HG02678 (cell line): ENCODE data around the gene ACY1.
"Not testable (repeated sequence)": the region's sequence is repeated elsewhere in the genome, so short reads cannot be mapped to it uniquely, and the experiment has no call there.

ENCODE experiments used
- ATAC-seq: cut with Tn5 transposase; IDR thresholded peaks from one replicate; pipeline ENCODE4 v1.9.1; 2021; ENCODE audit warnings: mild to moderate bottlenecking, moderate library complexity; ENCODE audit not compliant: unreplicated experiment

Gene ACY1

DNA sequence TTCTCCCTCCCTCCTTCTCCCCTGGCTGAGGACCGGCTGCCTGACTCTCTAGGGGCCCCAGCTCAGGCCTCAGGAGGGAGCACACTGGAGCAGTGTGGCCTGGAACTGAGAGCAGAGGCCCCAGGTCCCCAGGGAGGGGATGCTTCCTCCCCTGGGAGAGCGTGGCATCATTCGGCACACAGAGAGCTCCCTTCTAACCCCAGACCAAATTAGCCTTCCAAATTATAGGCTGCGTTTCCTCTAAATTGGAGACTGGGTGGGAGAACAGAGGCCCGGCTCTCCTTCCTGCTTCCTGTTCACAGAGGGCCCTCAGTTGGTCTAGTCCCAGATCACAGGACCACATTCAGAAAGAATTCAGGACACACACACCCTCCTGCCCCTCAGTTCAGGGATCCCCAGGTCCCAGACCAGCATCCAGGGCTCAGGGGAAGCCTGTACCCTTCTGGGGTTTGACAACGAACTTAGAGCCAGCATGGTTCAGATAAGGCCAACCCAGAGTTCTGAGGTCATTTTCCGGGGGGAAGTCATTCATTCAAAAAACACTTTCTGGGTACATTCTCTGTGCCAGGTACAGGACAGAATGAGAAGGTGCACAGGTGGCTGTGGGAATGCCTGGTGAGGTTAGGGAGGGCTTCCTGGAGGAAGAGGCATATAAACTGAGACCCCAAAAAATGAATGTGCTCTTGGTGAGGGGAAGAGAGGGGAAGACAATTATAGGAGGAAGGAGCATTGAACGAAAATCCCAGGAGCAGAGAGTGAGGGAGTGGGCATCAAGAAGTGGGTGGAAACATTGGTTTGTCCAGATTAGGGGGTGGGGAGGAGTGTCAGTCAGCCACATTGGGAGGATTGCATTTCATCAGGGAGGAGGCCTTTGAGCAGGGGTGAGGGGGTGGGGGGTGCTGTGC, 40.8 kb downstream of the ACY1 start:
- peak; percentile 67 for ATAC-seq

DNA sequence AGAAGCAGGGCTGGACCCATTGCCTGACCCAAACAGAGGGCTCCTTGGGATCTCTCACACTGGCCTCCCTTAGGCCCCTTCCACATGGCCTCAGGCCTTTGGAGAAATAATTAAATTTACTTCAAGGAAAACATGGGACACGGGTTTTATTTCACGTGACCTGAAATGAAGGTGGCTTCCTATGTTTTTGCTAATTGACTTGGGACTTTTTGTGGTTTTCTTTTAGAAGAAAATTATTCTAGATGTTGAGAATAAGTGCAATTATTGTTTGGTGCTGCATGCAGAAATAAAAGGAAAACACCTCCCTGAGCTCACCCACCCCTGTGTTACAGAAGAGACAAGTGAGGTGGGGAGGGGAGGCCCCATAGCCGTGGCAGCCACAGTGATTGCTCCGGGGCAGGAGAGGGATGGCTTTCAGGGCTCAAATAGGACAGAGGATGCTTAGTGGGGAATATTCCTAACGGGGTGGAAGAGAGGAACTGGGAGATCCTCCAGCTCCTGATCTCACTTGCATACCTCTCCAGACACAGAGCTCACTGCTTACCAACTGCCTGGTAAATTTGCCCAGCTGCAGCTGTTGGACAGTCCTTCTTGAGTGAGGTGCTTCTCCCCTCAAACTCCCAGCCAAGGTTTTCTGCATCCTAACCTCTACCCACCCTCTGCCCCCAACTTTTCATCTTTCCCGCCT, 41.6 kb downstream of the ACY1 start:
- no peak for ATAC-seq

DNA sequence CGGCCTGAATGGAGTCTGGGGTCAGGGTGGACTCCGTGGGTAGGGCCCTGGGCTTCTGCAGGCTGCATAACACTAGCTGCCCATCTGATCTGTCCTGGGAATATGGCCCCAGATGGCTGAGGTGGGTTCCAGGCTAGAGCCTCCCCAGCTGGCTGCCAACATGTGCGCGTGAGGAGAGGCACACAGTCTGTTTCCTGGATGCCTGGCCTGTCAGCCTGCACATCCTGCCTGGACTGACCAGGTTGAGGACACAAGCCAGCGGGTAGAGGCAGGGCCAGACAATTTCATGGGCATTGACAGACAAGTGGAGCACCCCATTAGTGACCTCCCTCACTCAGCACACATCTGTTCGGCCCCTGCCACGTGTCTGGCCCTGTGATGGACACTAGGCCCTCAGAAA, 42.1 kb downstream of the ACY1 start:
- no peak for ATAC-seq

DNA sequence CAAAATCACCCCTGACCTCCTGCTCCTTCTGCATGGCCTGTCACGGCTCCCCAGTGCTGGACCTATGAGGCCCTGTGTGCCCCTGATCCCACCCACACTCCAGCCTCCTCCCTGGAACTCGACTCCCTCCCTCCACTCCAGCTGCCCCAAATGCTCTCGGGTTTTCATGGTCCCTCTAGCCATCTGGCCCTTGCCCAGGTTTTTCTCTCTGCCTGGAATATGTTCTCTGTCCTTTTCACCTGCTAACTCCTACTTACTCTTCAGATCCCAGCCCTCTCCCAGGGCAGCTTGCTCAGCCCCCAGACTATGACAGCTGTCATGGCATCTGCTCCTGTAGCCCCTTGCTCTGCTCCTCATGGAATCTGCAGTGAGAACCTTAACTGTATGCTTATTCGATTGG, 42.7 kb downstream of the ACY1 start:
- no peak for ATAC-seq

DNA sequence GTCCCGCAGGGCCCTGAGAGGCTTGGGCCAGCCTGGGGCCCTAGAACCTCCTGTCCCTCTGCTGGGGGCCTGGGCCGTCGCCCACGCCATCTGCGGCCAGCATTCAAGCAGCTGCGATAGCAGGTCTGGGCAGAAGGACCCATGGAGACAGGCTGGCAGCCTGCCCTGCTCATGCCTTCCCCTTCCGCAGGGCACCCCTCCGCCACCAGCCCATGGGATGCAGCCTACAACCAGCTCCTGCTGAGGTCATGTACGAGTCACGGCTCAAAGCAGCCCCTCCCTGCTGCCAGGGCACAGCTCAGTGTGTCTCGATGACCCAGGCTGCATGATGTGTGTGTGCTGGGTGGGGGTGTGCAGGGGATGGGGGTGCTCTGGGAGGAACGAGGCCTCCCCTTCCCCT, 45.2 kb downstream of the ACY1 start:
- no peak for ATAC-seq

DNA sequence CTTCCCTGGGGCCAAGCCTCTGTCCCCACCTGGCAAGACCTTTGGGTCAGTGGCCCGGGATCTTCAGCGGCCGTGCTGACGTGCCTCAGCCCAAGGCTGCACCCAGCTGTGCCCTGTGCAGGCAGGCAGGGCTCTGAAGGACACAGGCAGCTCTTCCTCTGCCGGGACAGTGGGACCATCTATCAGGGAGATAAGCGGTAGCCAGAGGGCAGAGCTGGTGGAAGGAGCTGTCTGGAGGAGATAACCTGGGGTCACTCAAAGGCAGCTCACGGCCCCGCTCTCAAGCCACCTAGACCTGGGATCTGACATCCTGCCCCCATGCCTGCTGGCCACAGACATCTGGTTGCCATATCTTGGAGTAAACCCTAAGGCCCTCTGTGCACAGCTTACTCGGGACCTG, 45.7 kb downstream of the ACY1 start:
- no peak for ATAC-seq

DNA sequence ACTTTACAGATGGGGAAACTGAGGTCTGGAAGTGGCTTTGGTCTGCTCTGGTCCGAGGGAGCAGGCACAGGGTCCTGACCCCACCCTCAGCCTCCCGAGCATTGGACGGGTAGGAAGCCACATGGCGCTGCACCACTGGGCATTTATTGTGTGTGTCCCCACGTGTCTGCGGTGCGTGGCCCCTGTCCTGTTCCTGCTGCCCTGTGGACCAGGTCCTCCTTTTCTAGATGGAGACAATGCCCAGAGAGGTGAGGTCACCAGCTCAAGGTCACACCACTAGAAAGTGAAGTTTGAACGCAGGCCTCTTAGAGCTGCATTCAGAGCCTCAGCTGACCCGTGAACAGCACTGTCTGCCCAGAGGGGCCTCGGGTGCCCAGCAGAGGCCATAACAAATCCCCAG, 46.2 kb downstream of the ACY1 start:
- no peak for ATAC-seq

DNA sequence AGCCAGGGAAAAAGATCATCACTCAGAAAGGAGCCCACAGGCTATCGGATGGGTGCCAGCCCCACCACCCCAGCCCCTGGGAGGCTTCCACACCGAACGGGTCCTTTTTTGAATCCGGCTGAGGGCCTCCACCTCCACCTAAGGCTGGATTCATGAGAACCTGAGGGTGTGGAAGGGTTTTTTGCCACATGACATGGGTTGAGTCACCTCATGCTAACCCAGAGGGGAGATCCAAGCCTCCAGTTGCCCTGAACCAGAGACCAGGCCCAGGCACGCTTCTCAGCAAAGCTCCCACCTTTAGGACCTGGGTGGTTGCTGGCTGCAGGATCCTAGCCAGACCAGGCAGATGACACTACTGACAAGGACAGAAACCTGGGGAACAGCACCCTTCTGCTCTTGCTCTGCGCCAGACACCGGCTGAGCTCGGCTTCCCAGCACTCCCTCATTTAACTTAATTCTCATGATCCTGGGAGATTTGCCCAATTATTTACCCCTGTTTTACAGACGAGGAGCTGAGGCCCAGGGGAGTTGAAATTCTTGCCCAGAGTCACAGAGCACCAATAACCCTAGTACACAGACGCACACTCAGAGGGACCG, 47.5 kb downstream of the ACY1 start:
- no peak for ATAC-seq

DNA sequence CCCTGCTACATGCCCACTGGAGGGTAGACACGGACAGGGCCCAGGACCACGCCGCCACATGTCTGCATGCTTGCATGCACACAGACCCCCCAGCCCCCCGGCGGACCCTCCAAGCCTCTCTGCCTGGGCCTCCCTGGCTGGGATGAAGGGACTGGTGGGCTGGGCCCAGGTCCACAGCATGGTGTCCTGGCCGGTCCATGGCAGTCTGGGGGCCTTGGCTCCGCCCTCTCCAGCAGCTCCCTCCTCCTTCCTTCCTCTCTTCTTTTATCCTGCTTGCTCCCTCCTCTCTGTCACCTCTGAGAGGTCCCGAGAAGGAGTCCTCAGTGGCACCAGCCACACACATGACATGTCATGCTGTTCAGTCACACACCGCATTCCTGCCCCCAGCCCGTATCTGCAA, 48.6 kb downstream of the ACY1 start:
- no peak for ATAC-seq

DNA sequence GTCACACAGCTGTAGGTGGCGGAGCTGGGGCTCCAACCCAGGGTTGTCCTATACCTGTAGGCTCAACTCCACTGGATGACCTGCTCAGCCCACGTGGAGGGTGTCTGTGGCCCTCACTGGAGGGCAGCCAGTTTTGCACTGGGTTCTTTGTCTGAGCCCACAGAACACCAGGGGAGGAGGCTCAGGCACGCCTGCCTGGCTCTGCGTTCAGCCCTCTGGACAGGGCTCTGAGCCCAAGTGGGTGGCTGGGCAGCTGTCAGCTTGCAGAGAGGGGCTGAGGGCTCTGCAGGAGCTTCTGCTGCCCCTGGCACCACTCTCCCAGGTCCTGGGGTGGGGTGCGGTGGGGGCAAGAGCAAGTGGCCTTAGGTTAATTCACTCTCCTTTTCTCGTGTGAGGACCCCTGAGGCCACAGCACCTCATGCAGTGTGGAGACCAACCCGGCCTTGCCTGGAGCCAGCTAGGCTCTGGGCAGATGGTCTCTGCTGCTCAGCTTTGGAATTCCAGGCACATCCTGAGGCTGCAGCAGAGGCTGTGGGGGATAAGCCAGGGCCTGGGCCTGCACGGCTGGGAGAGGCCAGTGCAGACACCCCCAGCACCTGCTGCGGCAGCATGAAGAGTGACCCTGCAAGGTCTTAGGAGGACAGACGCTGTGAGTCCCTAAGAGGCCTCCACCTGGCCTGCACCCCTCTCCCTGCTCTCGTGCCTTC, 49.5 kb downstream of the ACY1 start:
- no peak for ATAC-seq

DNA sequence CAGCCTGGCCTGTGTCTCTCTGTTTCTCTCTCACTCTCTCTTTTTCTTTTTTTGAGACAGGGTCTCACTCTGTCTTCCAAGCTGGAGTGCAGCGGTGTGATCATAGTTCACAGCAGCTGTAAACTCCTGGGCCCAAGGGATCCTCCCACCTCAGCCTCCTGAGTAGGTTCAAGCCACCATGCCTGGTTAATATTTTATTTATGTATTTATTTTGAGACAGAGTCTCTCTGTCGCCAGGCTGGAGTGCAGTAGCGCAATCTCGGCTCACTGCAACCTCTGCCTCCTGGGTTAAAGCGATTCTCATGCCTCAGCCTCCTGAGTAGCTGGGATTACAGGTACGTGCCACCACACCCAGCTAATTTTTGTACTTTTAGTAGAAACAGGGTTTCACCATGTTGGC, 50.4 kb downstream of the ACY1 start:
- not testable (repeated sequence) for ATAC-seq

DNA sequence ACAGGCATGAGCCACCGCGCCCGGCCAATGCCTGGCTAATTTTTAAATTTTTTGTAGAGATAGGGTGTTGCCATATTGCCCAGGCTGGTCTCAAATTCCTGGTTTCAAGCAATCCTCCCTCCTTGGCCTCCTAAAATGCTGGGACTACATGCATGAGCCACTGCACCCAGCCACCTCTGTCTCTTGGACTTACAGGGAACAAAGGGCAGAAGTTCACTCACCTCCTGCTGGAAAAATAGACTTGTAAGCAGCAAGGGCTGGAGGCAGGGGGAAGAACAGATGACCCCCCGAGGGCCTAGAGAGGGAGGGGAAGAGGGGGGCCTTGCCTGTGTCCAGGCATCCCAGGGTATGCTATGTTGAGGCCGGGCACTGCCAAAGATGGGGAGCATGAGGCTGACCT, 50.9 kb downstream of the ACY1 start:
- no peak for ATAC-seq

DNA sequence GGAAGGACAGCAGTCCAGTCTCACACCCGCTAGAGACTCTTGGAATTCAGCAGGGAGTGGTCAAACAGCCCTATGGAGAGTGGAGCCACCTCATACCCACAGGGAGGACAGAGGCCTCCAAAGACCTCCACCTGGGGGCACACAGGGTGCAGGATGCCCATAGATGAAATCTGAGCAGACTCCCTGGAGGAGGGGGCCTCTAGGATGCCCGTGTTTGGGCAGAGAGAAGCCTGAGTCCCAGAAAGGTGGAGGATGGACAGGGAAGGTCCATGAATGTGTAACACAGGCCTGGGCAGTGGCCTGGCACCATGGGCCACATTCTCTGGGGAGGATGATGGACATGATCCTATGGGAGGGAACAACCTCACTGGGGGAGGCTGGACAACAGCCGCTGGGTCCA, 51.3 kb downstream of the ACY1 start:
- ATAC-seq, result no peak

DNA sequence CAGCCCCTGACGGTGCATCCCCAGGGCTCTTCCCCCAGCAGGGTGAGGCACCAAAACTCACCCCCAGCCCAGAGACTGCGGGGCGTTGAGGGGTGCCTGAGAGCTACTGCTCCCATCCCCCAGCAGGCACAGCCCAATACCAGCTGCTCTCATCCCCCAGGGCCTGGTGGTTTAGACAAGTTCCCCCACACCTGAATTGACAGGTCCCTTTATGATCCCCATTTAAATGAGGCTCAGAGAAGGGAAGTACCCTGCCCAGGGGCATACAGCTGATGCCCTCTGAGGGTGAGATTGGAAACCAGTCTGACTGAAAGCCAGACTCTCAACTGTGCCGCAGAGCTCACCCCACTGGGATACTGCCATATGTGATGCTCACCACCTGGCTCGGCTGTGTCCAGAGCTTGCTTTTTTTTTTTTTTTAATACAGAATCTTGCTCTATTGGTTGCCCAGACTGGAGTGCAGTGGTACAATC, 52.9 kb downstream of the ACY1 start:
- peak; percentile 74 for ATAC-seq

DNA sequence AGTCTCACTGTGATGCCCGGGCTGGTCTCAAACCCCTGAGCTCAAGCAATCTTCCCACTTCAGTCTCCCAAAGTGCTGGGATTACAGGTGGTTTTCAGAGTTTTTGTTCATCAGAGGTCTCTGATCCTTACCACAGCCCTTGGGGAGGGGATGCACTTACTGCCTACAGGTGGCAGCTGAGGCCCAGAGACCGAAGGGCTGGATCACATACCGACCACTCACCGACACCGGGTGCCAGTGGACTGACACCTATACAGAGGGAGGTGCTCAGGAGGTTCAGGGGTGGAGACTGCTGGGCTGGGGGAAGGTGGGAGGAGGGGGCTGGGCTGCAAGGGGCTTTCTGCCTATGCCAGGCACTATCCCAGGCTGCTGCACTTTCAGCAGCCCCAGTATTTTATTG, 53.5 kb downstream of the ACY1 start:
- no peak for ATAC-seq

DNA sequence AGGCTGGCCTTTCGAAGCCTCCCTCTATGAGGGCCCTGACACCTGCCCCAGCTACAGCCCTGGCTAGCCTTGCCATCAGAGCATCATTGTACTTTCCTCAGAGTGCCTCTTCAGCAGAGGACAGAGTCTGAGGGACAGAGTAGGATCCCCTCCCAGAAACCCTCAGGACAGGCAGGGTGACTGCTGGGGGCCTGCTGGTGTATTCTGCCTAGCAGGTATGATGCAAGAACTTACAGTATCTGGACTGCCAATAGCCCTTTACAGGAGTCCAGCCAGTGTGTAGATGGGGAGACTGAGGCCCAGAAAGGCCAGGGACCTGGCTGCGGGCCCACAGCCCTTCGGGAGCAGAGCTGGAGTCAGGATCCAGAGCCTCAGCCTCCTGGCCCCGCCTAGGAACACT, 54.0 kb downstream of the ACY1 start:
- no peak for ATAC-seq

DNA sequence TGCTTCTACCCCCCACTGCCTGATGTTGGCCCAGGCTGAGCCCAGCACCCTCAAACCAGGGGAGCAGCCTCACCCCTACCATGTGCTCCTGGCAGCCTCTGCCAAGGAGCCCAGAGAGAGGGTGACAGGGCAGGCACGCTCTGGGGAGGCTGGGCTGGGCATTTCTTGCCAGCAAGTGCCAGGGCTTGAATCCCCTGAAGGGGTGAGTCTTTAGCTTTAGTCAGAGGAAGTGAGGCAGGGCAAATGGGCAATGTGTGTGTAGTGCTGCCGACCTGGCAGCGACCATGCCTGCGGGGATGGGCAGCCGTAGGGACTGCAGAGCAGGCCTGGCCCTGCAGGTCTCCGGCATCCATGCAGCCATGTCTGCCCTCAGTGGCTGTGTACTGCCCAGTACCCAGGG, 54.9 kb downstream of the ACY1 start:
- no peak for ATAC-seq
